GM12874 (cell line): ENCODE results near the gene RAB11A.

Source experiments
- TF ChIP-seq, protein P1 (sequence below): IDR thresholded peaks from 2 replicates; pipeline ENCODE4 v1.5.1; 2011; ENCODE audit warnings: low read depth, mild to moderate bottlenecking, control low read depth, low read length, moderate library complexity; ENCODE audit not compliant: insufficient read depth

RAB11A gene

GRCh38 chr15:65885668-65886218, 16.5 kb downstream of the RAB11A start:
- TF ChIP-seq, protein P1, sequence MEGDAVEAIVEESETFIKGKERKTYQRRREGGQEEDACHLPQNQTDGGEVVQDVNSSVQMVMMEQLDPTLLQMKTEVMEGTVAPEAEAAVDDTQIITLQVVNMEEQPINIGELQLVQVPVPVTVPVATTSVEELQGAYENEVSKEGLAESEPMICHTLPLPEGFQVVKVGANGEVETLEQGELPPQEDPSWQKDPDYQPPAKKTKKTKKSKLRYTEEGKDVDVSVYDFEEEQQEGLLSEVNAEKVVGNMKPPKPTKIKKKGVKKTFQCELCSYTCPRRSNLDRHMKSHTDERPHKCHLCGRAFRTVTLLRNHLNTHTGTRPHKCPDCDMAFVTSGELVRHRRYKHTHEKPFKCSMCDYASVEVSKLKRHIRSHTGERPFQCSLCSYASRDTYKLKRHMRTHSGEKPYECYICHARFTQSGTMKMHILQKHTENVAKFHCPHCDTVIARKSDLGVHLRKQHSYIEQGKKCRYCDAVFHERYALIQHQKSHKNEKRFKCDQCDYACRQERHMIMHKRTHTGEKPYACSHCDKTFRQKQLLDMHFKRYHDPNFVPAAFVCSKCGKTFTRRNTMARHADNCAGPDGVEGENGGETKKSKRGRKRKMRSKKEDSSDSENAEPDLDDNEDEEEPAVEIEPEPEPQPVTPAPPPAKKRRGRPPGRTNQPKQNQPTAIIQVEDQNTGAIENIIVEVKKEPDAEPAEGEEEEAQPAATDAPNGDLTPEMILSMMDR: no peak

DNA sequence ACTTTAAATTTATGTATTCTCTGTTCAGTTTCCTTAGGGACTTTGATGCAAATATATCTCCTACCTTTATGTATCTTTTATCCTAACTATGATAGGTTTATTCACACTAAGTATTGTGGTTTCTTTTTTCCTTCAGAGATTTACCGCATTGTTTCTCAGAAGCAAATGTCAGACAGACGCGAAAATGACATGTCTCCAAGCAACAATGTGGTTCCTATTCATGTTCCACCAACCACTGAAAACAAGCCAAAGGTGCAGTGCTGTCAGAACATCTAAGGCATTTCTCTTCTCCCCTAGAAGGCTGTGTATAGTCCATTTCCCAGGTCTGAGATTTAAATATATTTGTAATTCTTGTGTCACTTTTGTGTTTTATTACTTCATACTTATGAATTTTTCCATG, 18.3 kb downstream of the RAB11A start:
- TF ChIP-seq, protein P1: no peak

DNA sequence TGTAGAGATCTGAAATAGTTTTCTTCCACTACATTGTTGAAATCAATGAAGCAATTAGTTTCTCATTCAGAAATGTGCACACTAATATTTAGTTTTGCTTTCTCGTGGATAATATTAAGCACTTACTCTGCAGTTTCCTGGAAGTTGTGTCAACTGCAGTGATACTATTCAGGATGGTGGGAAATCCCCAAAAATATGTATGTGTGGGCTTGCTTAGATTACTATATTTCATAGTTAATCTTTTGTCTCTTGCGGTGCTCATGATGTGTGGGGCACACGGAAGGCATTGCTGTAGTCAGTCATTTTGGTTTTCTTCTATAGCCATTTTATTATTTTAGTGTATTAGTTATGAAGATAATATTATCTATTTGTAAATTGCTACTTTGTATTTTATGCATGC, 19.7 kb downstream of the RAB11A start:
- TF ChIP-seq, protein P1: no peak

GRCh38 chr15:65893060-65893459, 23.8 kb downstream of the RAB11A start:
- TF ChIP-seq, protein P1: no peak

- TF ChIP-seq, protein P1: no peak
These were observed 26.9 kb downstream of the RAB11A start for GRCh38 chr15:65896236-65896635.

DNA sequence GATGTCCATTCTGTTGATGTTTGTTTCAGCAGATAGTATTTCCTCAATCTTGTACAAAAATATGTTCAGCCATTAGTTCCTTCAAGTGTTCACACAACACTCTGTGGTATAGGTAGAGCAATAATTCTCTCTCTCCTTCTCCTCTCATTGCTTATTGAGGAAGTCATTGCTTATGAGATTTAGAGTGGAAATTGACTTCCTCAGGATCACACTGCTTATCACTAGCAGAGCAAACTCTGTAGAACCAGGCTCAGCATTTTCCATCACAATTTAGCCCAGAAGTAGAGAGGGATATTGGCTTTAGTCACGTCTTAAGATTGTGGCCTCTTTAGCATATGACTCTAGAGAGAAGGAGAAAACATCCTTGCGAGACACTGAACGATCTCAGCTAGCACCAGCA, 31.2 kb downstream of the RAB11A start:
- TF ChIP-seq, protein P1: no peak

DNA sequence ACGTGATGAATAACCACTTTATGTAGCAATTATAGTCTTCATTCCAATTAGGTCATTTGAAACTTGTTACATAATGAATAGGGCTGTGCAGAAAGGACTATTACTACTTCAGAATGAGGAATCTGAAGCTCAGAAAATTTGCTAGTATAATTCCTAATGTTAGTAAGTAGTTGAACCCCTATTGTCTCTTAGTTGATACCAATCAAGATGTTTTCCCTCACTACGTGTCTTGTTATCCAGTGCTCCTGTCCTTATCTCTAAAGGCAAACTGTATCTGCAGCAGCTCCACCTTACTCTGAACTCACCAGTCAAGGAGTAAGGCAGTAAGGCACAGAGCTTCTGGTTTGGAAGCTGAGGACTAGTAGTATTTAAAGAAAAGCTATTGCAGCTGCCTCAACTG, 32.0 kb downstream of the RAB11A start:
- TF ChIP-seq, protein P1: no peak
